ENCODE data around the gene DDR2.
"Not testable (repeated sequence)": the region's sequence is repeated elsewhere in the genome, so short reads cannot be mapped to it uniquely, and the experiment has no call there.

DDR2 gene

DNA sequence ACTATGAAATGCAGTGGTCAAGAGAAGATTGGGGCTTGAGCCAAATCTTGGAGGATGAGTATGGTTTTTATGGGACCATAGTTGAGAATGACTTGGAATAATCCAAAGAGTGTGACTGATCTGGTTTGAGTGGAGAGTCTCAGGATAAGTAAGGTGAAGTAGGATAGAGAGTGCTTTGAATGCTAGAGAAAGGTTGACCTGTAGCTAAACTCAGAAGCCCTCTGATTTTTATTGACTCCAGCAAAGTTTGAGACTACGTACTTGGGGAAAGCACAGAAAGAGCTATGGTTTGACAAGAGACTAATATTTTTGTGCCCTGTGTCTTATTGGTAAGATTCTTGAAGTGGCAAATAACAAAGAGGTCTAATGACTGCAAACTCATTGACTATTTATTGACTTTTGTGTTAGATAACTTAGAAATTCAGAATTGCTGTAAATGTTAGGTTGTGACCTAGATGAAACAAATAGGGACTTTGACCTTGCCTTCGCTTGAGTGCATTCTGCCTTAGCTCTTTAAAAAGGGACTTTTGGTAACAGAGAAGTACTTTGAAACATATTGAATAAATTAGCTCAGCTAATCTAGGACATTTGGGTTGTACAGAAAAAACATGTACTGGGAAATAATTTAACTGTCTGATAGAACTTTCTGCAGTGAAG, 35.6 kb upstream of the DDR2 start:
- H2AFZ ChIP-seq (ENCODE audit: low read length): no peak overlapping the region
- no peak overlapping the region for H3K9ac ChIP-seq (ENCODE audit: low read length)
- H3K9me2 ChIP-seq (replicated peaks; ENCODE audit: insufficient read depth, low read length): no peaks in the 10 kb centered on the region
- TF ChIP-seq EZH2 (optimal IDR thresholded peaks at IDR 0.05; ENCODE audit: low read depth, low read length) (no peak), EZH2phosphoT487 (IDR thresholded peaks at IDR 0.05; ENCODE audit: low read length) (no peak)
- TF ChIP-seq, protein P1, sequence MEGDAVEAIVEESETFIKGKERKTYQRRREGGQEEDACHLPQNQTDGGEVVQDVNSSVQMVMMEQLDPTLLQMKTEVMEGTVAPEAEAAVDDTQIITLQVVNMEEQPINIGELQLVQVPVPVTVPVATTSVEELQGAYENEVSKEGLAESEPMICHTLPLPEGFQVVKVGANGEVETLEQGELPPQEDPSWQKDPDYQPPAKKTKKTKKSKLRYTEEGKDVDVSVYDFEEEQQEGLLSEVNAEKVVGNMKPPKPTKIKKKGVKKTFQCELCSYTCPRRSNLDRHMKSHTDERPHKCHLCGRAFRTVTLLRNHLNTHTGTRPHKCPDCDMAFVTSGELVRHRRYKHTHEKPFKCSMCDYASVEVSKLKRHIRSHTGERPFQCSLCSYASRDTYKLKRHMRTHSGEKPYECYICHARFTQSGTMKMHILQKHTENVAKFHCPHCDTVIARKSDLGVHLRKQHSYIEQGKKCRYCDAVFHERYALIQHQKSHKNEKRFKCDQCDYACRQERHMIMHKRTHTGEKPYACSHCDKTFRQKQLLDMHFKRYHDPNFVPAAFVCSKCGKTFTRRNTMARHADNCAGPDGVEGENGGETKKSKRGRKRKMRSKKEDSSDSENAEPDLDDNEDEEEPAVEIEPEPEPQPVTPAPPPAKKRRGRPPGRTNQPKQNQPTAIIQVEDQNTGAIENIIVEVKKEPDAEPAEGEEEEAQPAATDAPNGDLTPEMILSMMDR (IDR thresholded peaks at IDR 0.05; ENCODE audit: low read length): no peak
- H3K36me3 ChIP-seq (replicated peaks; ENCODE audit: insufficient read depth, low read length): peaks cover 10% of the 10 kb centered on the region; the same call in 1 of the 2 replicates
- H3K27ac ChIP-seq (ENCODE audit: low read length): no peak overlapping the region
- H3K4me2 ChIP-seq (ENCODE audit: low read depth, low read length): no peak overlapping the region
- no peaks in the 10 kb centered on the region for H4K20me1 ChIP-seq (ENCODE audit: insufficient read depth, low read length)
- H3K79me2 ChIP-seq (ENCODE audit: low read length): peaks cover 13% of the 10 kb centered on the region; the same call in 1 of the 2 replicates
- no peak overlapping the region for H3K4me3 ChIP-seq (ENCODE audit: low read length)
- no peaks in the 10 kb centered on the region for H3K27me3 ChIP-seq (replicated peaks; ENCODE audit: insufficient read depth, low read length)
- H3K9me3 ChIP-seq (replicated peaks; ENCODE audit: insufficient read depth, low read length): no peaks in the 10 kb centered on the region
- no peak for DNase-seq
- H3F3A ChIP-seq (ENCODE audit: insufficient read depth, low read length): no peaks in the 10 kb centered on the region
- H3K4me1 ChIP-seq (ENCODE audit: low read length): no peaks in the 10 kb centered on the region

GRCh38 chr1:162599451-162599850, 32.8 kb upstream of the DDR2 start:
- no peaks in the 10 kb centered on the region for H3K9me2 ChIP-seq (replicated peaks; ENCODE audit: insufficient read depth, low read length)
- DNase-seq: no peak
- H2AFZ ChIP-seq (ENCODE audit: low read length): no peak overlapping the region
- TF ChIP-seq EZH2phosphoT487 (IDR thresholded peaks at IDR 0.05; ENCODE audit: low read length): no peak
- H3K4me2 ChIP-seq (ENCODE audit: low read depth, low read length): no peak overlapping the region
- no peaks in the 10 kb centered on the region for H3K9me3 ChIP-seq (replicated peaks; ENCODE audit: insufficient read depth, low read length)
- no peaks in the 10 kb centered on the region for H4K20me1 ChIP-seq (ENCODE audit: insufficient read depth, low read length)
- H3K27me3 ChIP-seq (replicated peaks; ENCODE audit: insufficient read depth, low read length): no peaks in the 10 kb centered on the region
- H3K27ac ChIP-seq (ENCODE audit: low read length): no peak overlapping the region
- no peaks in the 10 kb centered on the region for H3F3A ChIP-seq (ENCODE audit: insufficient read depth, low read length)
- H3K36me3 ChIP-seq (replicated peaks; ENCODE audit: insufficient read depth, low read length): peaks cover 11% of the 10 kb centered on the region; the same call in 1 of the 2 replicates
- H3K79me2 ChIP-seq (ENCODE audit: low read length): no peaks in the 10 kb centered on the region
- H3K9ac ChIP-seq (ENCODE audit: low read length): no peak overlapping the region
- no peaks in the 10 kb centered on the region for H3K4me1 ChIP-seq (ENCODE audit: low read length)
- no peak overlapping the region for H3K4me3 ChIP-seq (ENCODE audit: low read length)

- not testable (repeated sequence) for H2AFZ ChIP-seq (ENCODE audit: low read length); H3K9me3 ChIP-seq (replicated peaks; ENCODE audit: insufficient read depth, low read length); H4K20me1 ChIP-seq (ENCODE audit: insufficient read depth, low read length); H3K79me2 ChIP-seq (ENCODE audit: low read length); H3K27ac ChIP-seq (ENCODE audit: low read length); DNase-seq; H3K36me3 ChIP-seq (replicated peaks; ENCODE audit: insufficient read depth, low read length); H3F3A ChIP-seq (ENCODE audit: insufficient read depth, low read length); H3K9me2 ChIP-seq (replicated peaks; ENCODE audit: insufficient read depth, low read length); H3K9ac ChIP-seq (ENCODE audit: low read length); H3K4me2 ChIP-seq (ENCODE audit: low read depth, low read length); H3K4me1 ChIP-seq (ENCODE audit: low read length); H3K27me3 ChIP-seq (replicated peaks; ENCODE audit: insufficient read depth, low read length); H3K4me3 ChIP-seq (ENCODE audit: low read length)
Observed at GRCh38 chr1:162603117-162603516, 29.1 kb upstream of the DDR2 start.

- TF ChIP-seq EZH2 (optimal IDR thresholded peaks at IDR 0.05; ENCODE audit: low read depth, low read length) (no peak), EZH2phosphoT487 (IDR thresholded peaks at IDR 0.05; ENCODE audit: low read length) (no peak)
- TF ChIP-seq, protein P1 (IDR thresholded peaks at IDR 0.05; ENCODE audit: low read length): no peak
- Histone ChIP-seq H3F3A (ENCODE audit: insufficient read depth, low read length) (no peaks in the 10 kb centered on the region), H3K4me2 (ENCODE audit: low read depth, low read length) (no peak overlapping the region)
Observed at GRCh38 chr1:162605225-162605927, 26.9 kb upstream of the DDR2 start.

More at GRCh38 chr1:162605225-162605927, 26.9 kb upstream of the DDR2 start:
- H3K9me3 ChIP-seq (replicated peaks; ENCODE audit: insufficient read depth, low read length): no peaks in the 10 kb centered on the region
- no peaks in the 10 kb centered on the region for H3K27me3 ChIP-seq (replicated peaks; ENCODE audit: insufficient read depth, low read length)
- no peak for DNase-seq
- H4K20me1 ChIP-seq (ENCODE audit: insufficient read depth, low read length): no peaks in the 10 kb centered on the region
- H3K4me1 ChIP-seq (ENCODE audit: low read length): no peaks in the 10 kb centered on the region
- no peaks in the 10 kb centered on the region for H3K79me2 ChIP-seq (ENCODE audit: low read length)
- no peaks in the 10 kb centered on the region for H3K9me2 ChIP-seq (replicated peaks; ENCODE audit: insufficient read depth, low read length)
- no peak overlapping the region for H3K27ac ChIP-seq (ENCODE audit: low read length)
- no peak overlapping the region for H3K4me3 ChIP-seq (ENCODE audit: low read length)
- peaks cover 5% of the 10 kb centered on the region; the same call in 1 of the 2 replicates for H3K36me3 ChIP-seq (replicated peaks; ENCODE audit: insufficient read depth, low read length)
- H3K9ac ChIP-seq (ENCODE audit: low read length): no peak overlapping the region
- no peak overlapping the region for H2AFZ ChIP-seq (ENCODE audit: low read length)
